Hematopoietic multipotent progenitor cell treated with erythropoietin and hydrocortisone succinate and interleukin-3 and kit ligand, for 8 days (in vitro differentiated cells): ENCODE results near the gene ASAH2.
"Not testable (repeated sequence)": the region's sequence is repeated elsewhere in the genome, so short reads cannot be mapped to it uniquely, and the experiment has no call there.

Source experiments
- DNase-seq: peaks from one replicate; pipeline ENCODE4 v3.0.0-alpha.2; 2015

Gene ASAH2

GRCh38 chr10:50250096-50250854, 1.0 kb downstream of the ASAH2 start:
- no peak for DNase-seq

- no peak for DNase-seq
These were observed 2.7 kb downstream of the ASAH2 start for GRCh38 chr10:50248598-50248997.

- DNase-seq, result no peak
These were observed 3.3 kb downstream of the ASAH2 start for GRCh38 chr10:50248062-50248461.

GRCh38 chr10:50244201-50244600, 7.1 kb downstream of the ASAH2 start:
- no peak for DNase-seq

- DNase-seq, result no peak
These were observed 8.5 kb downstream of the ASAH2 start for GRCh38 chr10:50242777-50243176.

- not testable (repeated sequence) for DNase-seq
These were observed 9.8 kb downstream of the ASAH2 start for GRCh38 chr10:50241478-50241877.

GRCh38 chr10:50234486-50234885, 16.8 kb downstream of the ASAH2 start:
- DNase-seq, result no peak

- DNase-seq, result no peak
These were observed 19.1 kb downstream of the ASAH2 start for GRCh38 chr10:50232261-50232639.

GRCh38 chr10:50231515-50232260, 19.6 kb downstream of the ASAH2 start:
- DNase-seq, result no peak

- DNase-seq, result no peak
These were observed 21.9 kb downstream of the ASAH2 start for GRCh38 chr10:50229460-50229859.

- no peak for DNase-seq
These were observed 22.6 kb downstream of the ASAH2 start for GRCh38 chr10:50228672-50229071.

GRCh38 chr10:50226610-50227009, 24.7 kb downstream of the ASAH2 start:
- DNase-seq, result no peak

GRCh38 chr10:50224330-50224952, 26.9 kb downstream of the ASAH2 start:
- peak; percentile 81 for DNase-seq

- no peak for DNase-seq
These were observed 29.1 kb downstream of the ASAH2 start for GRCh38 chr10:50222199-50222598.

GRCh38 chr10:50221470-50221869, 29.8 kb downstream of the ASAH2 start:
- no peak for DNase-seq

GRCh38 chr10:50219646-50220045, 31.7 kb downstream of the ASAH2 start:
- DNase-seq, result no peak

- no peak for DNase-seq
These were observed 32.1 kb downstream of the ASAH2 start for GRCh38 chr10:50219200-50219599.

GRCh38 chr10:50216894-50217293, 34.4 kb downstream of the ASAH2 start:
- DNase-seq, result no peak

- no peak for DNase-seq
These were observed 34.9 kb downstream of the ASAH2 start for GRCh38 chr10:50216418-50216817.

- DNase-seq, result no peak
These were observed 39.6 kb downstream of the ASAH2 start for GRCh38 chr10:50211670-50212069.

- no peak for DNase-seq
These were observed 40.4 kb downstream of the ASAH2 start for GRCh38 chr10:50210876-50211275.
